ENCODE measurements around the gene MVD. TPM values are rescaled to one million over a fixed set of nuclear protein-coding genes. Genes with fewer than 3 reads are reported as not detected.
"Not testable (repeated sequence)": the region's sequence is repeated elsewhere in the genome, so short reads cannot be mapped to it uniquely, and the experiment has no call there.

Gene MVD
- total RNA-seq, 3 donors from 2014 or later (not counting 1 experiment from before 2014, with no cell fraction given) = 176 to 271 (median 185) TPM

DNA sequence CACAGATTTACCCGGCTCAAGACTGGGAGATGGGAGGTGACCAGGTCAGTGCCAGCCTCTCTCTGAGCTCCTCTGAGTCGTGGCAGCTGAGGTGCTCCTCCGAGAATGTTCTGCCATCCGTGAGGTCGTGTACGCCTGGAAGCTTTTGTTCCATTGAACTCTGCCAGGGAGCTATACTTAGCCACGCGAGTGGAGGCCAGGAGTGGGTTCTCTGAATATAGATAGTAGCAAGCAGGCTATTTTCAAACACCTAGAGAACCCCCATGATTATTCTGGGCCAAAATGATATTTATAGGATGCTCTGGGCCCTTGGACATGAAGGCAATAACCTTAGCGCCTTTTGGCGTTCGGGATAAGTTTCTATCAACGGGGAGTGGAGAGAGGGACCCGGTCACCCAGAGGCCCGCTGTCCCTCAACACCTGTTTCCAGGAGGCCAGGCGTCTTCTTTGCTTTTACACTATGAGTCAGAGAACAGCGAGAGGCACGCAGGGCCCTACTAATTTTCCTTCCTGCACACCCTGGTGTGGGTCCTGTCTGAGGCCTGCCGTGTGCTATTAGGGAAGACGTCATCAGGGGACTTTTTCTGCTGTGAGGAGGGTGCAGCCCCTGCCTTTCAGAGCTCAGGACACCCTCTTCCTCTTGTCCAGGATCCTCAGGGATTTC is 11.0 kb upstream of the MVD start:
- Histone ChIP-seq H3K9me3 (ENCODE audit: control insufficient read depth, insufficient read depth, low read length) (no peaks in the 10 kb centered on the region), H3K36me3 (ENCODE audit: control insufficient read depth, insufficient read depth, low read length) (peaks cover 16% of the 10 kb centered on the region), H3K27ac (ENCODE audit: low read length) (no peak overlapping the region), H3K4me3 (ENCODE audit: low read length) (no peak overlapping the region), H3K4me1 (ENCODE audit: control insufficient read depth, insufficient read depth, low read length) (no peaks in the 10 kb centered on the region), H3K27me3 (ENCODE audit: control insufficient read depth, insufficient read depth, low read length) (no peaks in the 10 kb centered on the region)
- H3K36me3 Mint-ChIP-seq = no peaks in the 10 kb centered on the region
- 88% methylated on average over 19 of the region's 19 CpGs for WGBS (ENCODE audit: insufficient coverage)
- no peak overlapping the region for H3K27ac Mint-ChIP-seq
- TF ChIP-seq, protein P1, sequence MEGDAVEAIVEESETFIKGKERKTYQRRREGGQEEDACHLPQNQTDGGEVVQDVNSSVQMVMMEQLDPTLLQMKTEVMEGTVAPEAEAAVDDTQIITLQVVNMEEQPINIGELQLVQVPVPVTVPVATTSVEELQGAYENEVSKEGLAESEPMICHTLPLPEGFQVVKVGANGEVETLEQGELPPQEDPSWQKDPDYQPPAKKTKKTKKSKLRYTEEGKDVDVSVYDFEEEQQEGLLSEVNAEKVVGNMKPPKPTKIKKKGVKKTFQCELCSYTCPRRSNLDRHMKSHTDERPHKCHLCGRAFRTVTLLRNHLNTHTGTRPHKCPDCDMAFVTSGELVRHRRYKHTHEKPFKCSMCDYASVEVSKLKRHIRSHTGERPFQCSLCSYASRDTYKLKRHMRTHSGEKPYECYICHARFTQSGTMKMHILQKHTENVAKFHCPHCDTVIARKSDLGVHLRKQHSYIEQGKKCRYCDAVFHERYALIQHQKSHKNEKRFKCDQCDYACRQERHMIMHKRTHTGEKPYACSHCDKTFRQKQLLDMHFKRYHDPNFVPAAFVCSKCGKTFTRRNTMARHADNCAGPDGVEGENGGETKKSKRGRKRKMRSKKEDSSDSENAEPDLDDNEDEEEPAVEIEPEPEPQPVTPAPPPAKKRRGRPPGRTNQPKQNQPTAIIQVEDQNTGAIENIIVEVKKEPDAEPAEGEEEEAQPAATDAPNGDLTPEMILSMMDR (IDR thresholded peaks at IDR 0.05) = no peak
- H3K4me3 Mint-ChIP-seq = no peak overlapping the region
- ATAC-seq (no peak), DNase-seq (no peak)
- no peaks in the 10 kb centered on the region for H3K4me1 Mint-ChIP-seq
- no peaks in the 10 kb centered on the region for H3K27me3 Mint-ChIP-seq (ENCODE audit: low read depth in 2 of 2)
- intact Hi-C loops (cut with micrococcal nuclease) = no loop called here
- H3K9me3 Mint-ChIP-seq = no peaks in the 10 kb centered on the region

DNA sequence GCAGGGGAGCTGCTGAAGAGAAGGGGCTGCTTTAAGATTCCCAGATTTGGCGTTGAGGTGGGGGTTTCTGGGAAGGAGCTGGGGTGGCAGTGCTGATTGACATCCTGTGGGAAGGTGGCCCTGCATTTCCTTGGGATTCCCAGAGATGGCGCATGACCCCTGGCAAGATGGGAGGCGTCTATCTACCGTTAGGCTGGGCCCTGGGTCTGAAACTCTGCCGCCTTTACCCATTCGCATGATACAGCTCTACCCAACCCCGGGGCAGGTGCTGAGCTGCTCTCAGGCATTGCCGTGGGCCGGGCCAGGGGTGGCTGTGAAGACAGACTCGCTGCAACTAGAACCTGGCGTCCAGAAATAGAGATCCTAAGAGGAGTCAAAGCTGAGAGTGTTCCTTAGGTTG is 9.9 kb upstream of the MVD start:
- no peak overlapping the region for H3K27ac Mint-ChIP-seq
- Histone ChIP-seq H3K36me3 (ENCODE audit: control insufficient read depth, insufficient read depth, low read length) (peaks cover 6% of the 10 kb centered on the region), H3K27ac (ENCODE audit: low read length) (no peak overlapping the region), H3K27me3 (ENCODE audit: control insufficient read depth, insufficient read depth, low read length) (no peaks in the 10 kb centered on the region), H3K4me1 (ENCODE audit: control insufficient read depth, insufficient read depth, low read length) (no peaks in the 10 kb centered on the region), H3K4me3 (ENCODE audit: low read length) (no peak overlapping the region), H3K9me3 (ENCODE audit: control insufficient read depth, insufficient read depth, low read length) (no peaks in the 10 kb centered on the region)
- H3K9me3 Mint-ChIP-seq = no peaks in the 10 kb centered on the region
- no peak for ATAC-seq
- H3K4me3 Mint-ChIP-seq = no peak overlapping the region
- intact Hi-C loops (cut with micrococcal nuclease) = no loop called here
- TF ChIP-seq, protein P1 (IDR thresholded peaks at IDR 0.05) = no peak
- no peaks in the 10 kb centered on the region for H3K4me1 Mint-ChIP-seq
- H3K36me3 Mint-ChIP-seq = no peaks in the 10 kb centered on the region
- DNase-seq = no peak
- 89% methylated on average over 11 of the region's 11 CpGs for WGBS (ENCODE audit: insufficient coverage)
- H3K27me3 Mint-ChIP-seq (ENCODE audit: low read depth in 2 of 2) = no peaks in the 10 kb centered on the region

- Histone ChIP-seq H3K4me1 (ENCODE audit: control insufficient read depth, insufficient read depth, low read length) (no peaks in the 10 kb centered on the region), H3K4me3 (ENCODE audit: low read length) (no peak overlapping the region), H3K27me3 (ENCODE audit: control insufficient read depth, insufficient read depth, low read length) (no peaks in the 10 kb centered on the region), H3K9me3 (ENCODE audit: control insufficient read depth, insufficient read depth, low read length) (no peaks in the 10 kb centered on the region), H3K36me3 (ENCODE audit: control insufficient read depth, insufficient read depth, low read length) (no peaks in the 10 kb centered on the region), H3K27ac (ENCODE audit: low read length) (no peak overlapping the region)
- intact Hi-C loops (cut with micrococcal nuclease) = no loop called here
- H3K36me3 Mint-ChIP-seq = no peaks in the 10 kb centered on the region
- WGBS (ENCODE audit: insufficient coverage) = 96% methylated on average over 23 of the region's 23 CpGs
- H3K27ac Mint-ChIP-seq = no peak overlapping the region
- H3K4me3 Mint-ChIP-seq = no peak overlapping the region
- ATAC-seq (no peak), DNase-seq (no peak)
- no peaks in the 10 kb centered on the region for H3K4me1 Mint-ChIP-seq
- TF ChIP-seq, protein P1 (IDR thresholded peaks at IDR 0.05) = no peak
- no peaks in the 10 kb centered on the region for H3K9me3 Mint-ChIP-seq
- H3K27me3 Mint-ChIP-seq (ENCODE audit: low read depth in 2 of 2) = no peaks in the 10 kb centered on the region
These were observed 8.9 kb upstream of the MVD start for GRCh38 chr16:88671806-88672205.

DNA sequence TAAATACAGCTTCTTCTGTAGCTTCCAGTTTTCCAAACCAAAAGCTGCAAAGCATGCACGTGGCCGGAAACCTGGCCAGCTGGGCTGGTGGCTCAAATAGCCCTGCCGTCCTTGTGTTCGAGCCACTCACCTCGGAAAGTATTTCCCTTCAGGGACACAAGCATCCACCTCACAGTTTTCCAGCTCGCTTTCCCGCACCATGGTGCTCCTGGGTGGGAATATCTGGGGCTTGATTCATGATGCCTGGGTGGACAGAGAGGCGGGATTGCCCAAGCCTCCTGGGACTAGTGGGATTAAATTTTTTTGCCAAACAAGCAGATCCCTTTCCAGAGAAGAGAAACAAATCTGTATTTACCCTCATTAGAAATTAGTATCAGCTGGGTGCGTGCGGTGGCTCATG is 7.1 kb upstream of the MVD start:
- no peak overlapping the region for H3K27ac ChIP-seq (ENCODE audit: low read length)
- WGBS (ENCODE audit: insufficient coverage) = 95% methylated on average over 8 of the region's 10 CpGs
- no peak for DNase-seq
- intact Hi-C loops (cut with micrococcal nuclease) = no loop called here
- Mint-ChIP-seq H3K4me3 (no peak overlapping the region), H3K4me1 (no peaks in the 10 kb centered on the region), H3K27me3 (ENCODE audit: low read depth in 2 of 2) (no peaks in the 10 kb centered on the region), H3K36me3 (no peaks in the 10 kb centered on the region), H3K27ac (no peak overlapping the region), H3K9me3 (no peaks in the 10 kb centered on the region)
- H3K4me1 ChIP-seq (ENCODE audit: control insufficient read depth, insufficient read depth, low read length) = no peaks in the 10 kb centered on the region
- H3K4me3 ChIP-seq (ENCODE audit: low read length) = no peak overlapping the region
- H3K36me3 ChIP-seq (ENCODE audit: control insufficient read depth, insufficient read depth, low read length) = no peaks in the 10 kb centered on the region
- H3K9me3 ChIP-seq (ENCODE audit: control insufficient read depth, insufficient read depth, low read length) = no peaks in the 10 kb centered on the region
- TF ChIP-seq, protein P1 (IDR thresholded peaks at IDR 0.05) = no peak
- no peaks in the 10 kb centered on the region for H3K27me3 ChIP-seq (ENCODE audit: control insufficient read depth, insufficient read depth, low read length)
- no peak for ATAC-seq

DNA sequence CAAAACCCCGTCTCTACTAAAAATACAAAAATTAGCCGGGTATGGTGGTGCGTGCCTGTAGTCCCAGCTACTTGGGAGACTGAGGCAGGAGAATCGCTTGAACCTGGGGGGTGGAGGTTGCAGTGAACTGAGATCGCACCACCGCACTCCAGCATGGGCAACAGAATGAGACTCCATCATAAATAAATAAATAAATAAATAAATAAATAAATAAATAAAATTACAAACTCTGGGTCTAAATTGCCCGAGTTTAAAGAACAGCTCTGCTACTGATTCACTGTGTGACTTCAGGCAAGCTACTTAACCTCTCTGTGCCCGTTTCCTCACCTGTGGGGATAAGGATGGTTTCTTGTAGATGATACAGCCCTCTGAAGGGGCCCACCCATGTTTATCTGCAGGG is 6.6 kb upstream of the MVD start:
- H3K9me3 ChIP-seq (ENCODE audit: control insufficient read depth, insufficient read depth, low read length); H3K27me3 Mint-ChIP-seq (ENCODE audit: low read depth in 2 of 2); H3K9me3 Mint-ChIP-seq; H3K4me3 ChIP-seq (ENCODE audit: low read length); H3K4me1 Mint-ChIP-seq; H3K27ac Mint-ChIP-seq; H3K4me1 ChIP-seq (ENCODE audit: control insufficient read depth, insufficient read depth, low read length); H3K4me3 Mint-ChIP-seq; H3K36me3 ChIP-seq (ENCODE audit: control insufficient read depth, insufficient read depth, low read length); H3K27ac ChIP-seq (ENCODE audit: low read length); H3K36me3 Mint-ChIP-seq; H3K27me3 ChIP-seq (ENCODE audit: control insufficient read depth, insufficient read depth, low read length); ATAC-seq; intact Hi-C loops (cut with micrococcal nuclease); DNase-seq: not testable (repeated sequence)
- 92% methylated on average over 2 of the region's 8 CpGs for WGBS (ENCODE audit: insufficient coverage)

All from natural killer cell (primary cell).